ENCODE results near the gene TEAD1. TPM values are rescaled to one million over a fixed set of nuclear protein-coding genes. Genes with fewer than 3 reads are reported as not detected.

The TEAD1 gene
- total and polyA plus RNA-seq, 4 donors, result 9.1 to 38.4 (median 10.7) TPM

- H3K27ac ChIP-seq (ENCODE audit: low read depth in 1 of 2, low read length in 2 of 2), result no peak overlapping the region
- H3K36me3 ChIP-seq (ENCODE audit: control insufficient read depth in 4 of 4, insufficient read depth in 3 of 4, low read depth in 1 of 4, low read length in 3 of 4), result no peaks in the 10 kb centered on the region
- 93% methylated on average over 4 of the region's 4 CpGs for WGBS
- DNase-seq (ENCODE audit: low spot score), result no peak
- H3K9me3 ChIP-seq (ENCODE audit: control insufficient read depth in 4 of 4, low read length in 3 of 4), result no peaks in the 10 kb centered on the region
- no peak overlapping the region for H3K9ac ChIP-seq (ENCODE audit: low read depth in 1 of 2, low read length in 2 of 2)
- TF ChIP-seq YY1 (IDR thresholded peaks at IDR 0.05) (no peak), HNF4A (conservative IDR thresholded peaks at IDR 0.05) (no peak), RAD21 (IDR thresholded peaks at IDR 0.05) (no peak), REST (IDR thresholded peaks at IDR 0.05) (no peak), RXRA (IDR thresholded peaks at IDR 0.05) (no peak), JUND (IDR thresholded peaks at IDR 0.05) (no peak), ATF3 (IDR thresholded peaks at IDR 0.05) (no peak), FOXA1 (IDR thresholded peaks at IDR 0.05) (no peak), GABPA (IDR thresholded peaks at IDR 0.05 in 1 of 2, conservative IDR thresholded peaks at IDR 0.05 in 1 of 2) (no peak), NR2F2 (IDR thresholded peaks at IDR 0.05) (no peak), EGR1 (IDR thresholded peaks at IDR 0.05; ENCODE audit: low read depth in 2 of 2) (no peak), HNF4G (IDR thresholded peaks at IDR 0.05) (no peak), SP1 (IDR thresholded peaks at IDR 0.05) (no peak)
- TF ChIP-seq, protein P1, sequence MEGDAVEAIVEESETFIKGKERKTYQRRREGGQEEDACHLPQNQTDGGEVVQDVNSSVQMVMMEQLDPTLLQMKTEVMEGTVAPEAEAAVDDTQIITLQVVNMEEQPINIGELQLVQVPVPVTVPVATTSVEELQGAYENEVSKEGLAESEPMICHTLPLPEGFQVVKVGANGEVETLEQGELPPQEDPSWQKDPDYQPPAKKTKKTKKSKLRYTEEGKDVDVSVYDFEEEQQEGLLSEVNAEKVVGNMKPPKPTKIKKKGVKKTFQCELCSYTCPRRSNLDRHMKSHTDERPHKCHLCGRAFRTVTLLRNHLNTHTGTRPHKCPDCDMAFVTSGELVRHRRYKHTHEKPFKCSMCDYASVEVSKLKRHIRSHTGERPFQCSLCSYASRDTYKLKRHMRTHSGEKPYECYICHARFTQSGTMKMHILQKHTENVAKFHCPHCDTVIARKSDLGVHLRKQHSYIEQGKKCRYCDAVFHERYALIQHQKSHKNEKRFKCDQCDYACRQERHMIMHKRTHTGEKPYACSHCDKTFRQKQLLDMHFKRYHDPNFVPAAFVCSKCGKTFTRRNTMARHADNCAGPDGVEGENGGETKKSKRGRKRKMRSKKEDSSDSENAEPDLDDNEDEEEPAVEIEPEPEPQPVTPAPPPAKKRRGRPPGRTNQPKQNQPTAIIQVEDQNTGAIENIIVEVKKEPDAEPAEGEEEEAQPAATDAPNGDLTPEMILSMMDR (IDR thresholded peaks at IDR 0.05; ENCODE audit: low read depth, low read length, missing input control), result no peak
- TF ChIP-seq, protein P2, sequence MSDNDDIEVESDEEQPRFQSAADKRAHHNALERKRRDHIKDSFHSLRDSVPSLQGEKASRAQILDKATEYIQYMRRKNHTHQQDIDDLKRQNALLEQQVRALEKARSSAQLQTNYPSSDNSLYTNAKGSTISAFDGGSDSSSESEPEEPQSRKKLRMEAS (IDR thresholded peaks at IDR 0.05), result no peak
- no peaks in the 10 kb centered on the region for H3K27me3 ChIP-seq (ENCODE audit: control insufficient read depth in 4 of 4, insufficient read depth in 4 of 4, low read length in 3 of 4)
- H3K4me3 ChIP-seq (ENCODE audit: low read depth in 1 of 3, low read length in 3 of 3), result no peak overlapping the region
- no peaks in the 10 kb centered on the region for H3K4me1 ChIP-seq (ENCODE audit: control insufficient read depth in 4 of 4, insufficient read depth in 4 of 4, low read length in 3 of 4)
Measured at GRCh38 chr11:12715131-12715530, 40.9 kb downstream of the TEAD1 start.

GRCh38 chr11:12715941-12716340 lies 41.7 kb downstream of the TEAD1 start:
- H3K36me3 ChIP-seq (ENCODE audit: control insufficient read depth in 4 of 4, insufficient read depth in 3 of 4, low read depth in 1 of 4, low read length in 3 of 4), result no peaks in the 10 kb centered on the region
- H3K9ac ChIP-seq (ENCODE audit: low read depth in 1 of 2, low read length in 2 of 2), result no peak overlapping the region
- no peaks in the 10 kb centered on the region for H3K4me1 ChIP-seq (ENCODE audit: control insufficient read depth in 4 of 4, insufficient read depth in 4 of 4, low read length in 3 of 4)
- no peak overlapping the region for H3K4me3 ChIP-seq (ENCODE audit: low read depth in 1 of 3, low read length in 3 of 3)
- no peak for DNase-seq (ENCODE audit: low spot score)
- H3K9me3 ChIP-seq (ENCODE audit: control insufficient read depth in 4 of 4, low read length in 3 of 4), result no peaks in the 10 kb centered on the region
- no peak overlapping the region for H3K27ac ChIP-seq (ENCODE audit: low read depth in 1 of 2, low read length in 2 of 2)
- TF ChIP-seq NR2F2 (IDR thresholded peaks at IDR 0.05), result peak; percentile 58
- TF ChIP-seq YY1 (IDR thresholded peaks at IDR 0.05), result no peak
- H3K27me3 ChIP-seq (ENCODE audit: control insufficient read depth in 4 of 4, insufficient read depth in 4 of 4, low read length in 3 of 4), result no peaks in the 10 kb centered on the region
- WGBS, result 71% methylated on average over 11 of the region's 11 CpGs

All from liver (tissue), 9 donors.